Thyroid gland (tissue), 4 donors: ENCODE results near the gene ARL3. TPM values are rescaled to one million over a fixed set of nuclear protein-coding genes. Genes with fewer than 3 reads are reported as not detected.

Source experiments
- DNase-seq, 2 donors: peaks; one replicate each; pipeline ENCODE4 v3.0.0-alpha.2; 2019
- H3K27ac ChIP-seq, 3 donors: fragments of 200-600 bp; sonication (generic); 1 replicate in 2 of 3; 2 replicates in 1 of 3; pipeline ENCODE4 v1.5.1; 2016 to 2019; ENCODE audit warnings: mild to moderate bottlenecking in 1 of 3, moderate library complexity in 1 of 3
- H3K27me3 ChIP-seq: fragments of 200-600 bp; sonication (generic); one replicate; pipeline ENCODE4 v1.5.1; 2019
- H3K36me3 ChIP-seq, 2 donors: fragments of 200-600 bp; sonication (generic); one replicate each; pipeline ENCODE4 v1.5.1; 2016 to 2019
- H3K4me1 ChIP-seq, 2 donors: fragments of 200-600 bp; sonication (generic); one replicate each; pipeline ENCODE4 v1.5.1; 2017 to 2019
- H3K4me3 ChIP-seq, 3 donors: fragments of 200-600 bp; sonication (generic); replicated peaks in 1 of 3; 1 replicate in 2 of 3; 2 replicates in 1 of 3; pipeline ENCODE4 v1.5.1; 2016; ENCODE audit warnings: mild to moderate bottlenecking in 1 of 3
- H3K9me3 ChIP-seq: fragments of 200-600 bp; sonication (generic); one replicate; pipeline ENCODE4 v1.5.1; 2017
- CTCF ChIP-seq, 6 experiments: fragments of 200-600 bp in 3 of 6; fragments of 450-650 bp in 3 of 6; sonication (generic) in 3 of 6; IDR thresholded peaks; one replicate each; pipeline ENCODE4 v1.5.1; 2016 to 2019; ENCODE audit warnings: antibody characterized with exemption in 6 of 6, mild to moderate bottlenecking in 2 of 6, inconsistent platforms in 1 of 6, moderate library complexity in 1 of 6
- POLR2A ChIP-seq, 2 donors: fragments of 450-650 bp; IDR thresholded peaks; one replicate each; pipeline ENCODE4 v1.6.1; 2017; ENCODE audit warnings: antibody characterized with exemption in 2 of 2, mild to moderate bottlenecking in 2 of 2, moderate library complexity in 1 of 2
- WGBS, 2 donors: methylation state at CpG; one replicate each; pipeline ENCODE4 v1.1.5; 2017; 5-methylcytosine and 5-hydroxymethylcytosine counted together
- intact Hi-C: fragments of 100-400 bp; cut with DNase I; formaldehyde crosslinking; loops from one replicate; pipeline ENCODE4 v1.15.1; 2023
- total RNA-seq, 4 donors: library from RNA; depleted of rRNA; stranded (reverse); fragments of >200 nt; gene quantifications; one replicate each; pipeline ENCODE4 v1.2.3, GENCODE V29; 2016

Gene ARL3
- total RNA-seq, 4 donors from 2014 or later, result 6.6 to 13.4 (median 10.2) TPM

GRCh38 chr10:102661658-102662028, 52.6 kb downstream of the ARL3 start:
- Histone ChIP-seq H3K36me3 (peaks cover 14 to 20% of the 10 kb centered on the region in 2 donors), H3K9me3 (no peaks in the 10 kb centered on the region), H3K27me3 (no peaks in the 10 kb centered on the region), H3K4me1 (peaks cover 11 to 32% of the 10 kb centered on the region in 2 donors), H3K4me3 (no peak overlapping the region), H3K27ac (peak overlapping the region in 1 of 3 donors; percentile 46)
- 73 to 85% methylated on average over 5 to 6 of the region's 6 CpGs for WGBS, 2 donors
- TF ChIP-seq CTCF (IDR thresholded peaks at IDR 0.05) (no peak), POLR2A (IDR thresholded peaks at IDR 0.05) (no peak)
- intact Hi-C loops, result no loop called here
- no peak for DNase-seq

- no peak for DNase-seq
- no peak for TF ChIP-seq CTCF (IDR thresholded peaks at IDR 0.05)
- no peak for TF ChIP-seq POLR2A (IDR thresholded peaks at IDR 0.05)
- no peaks in the 10 kb centered on the region for H3K9me3 ChIP-seq
- peak overlapping the region in 2 of 3 donors; percentile 10 to 46 for H3K27ac ChIP-seq
- peaks cover 11 to 32% of the 10 kb centered on the region in 2 donors for H3K4me1 ChIP-seq
- intact Hi-C loops, result no loop called here
- 36 to 42% methylated on average over 8 to 15 of the region's 22 CpGs for WGBS, 2 donors
- H3K36me3 ChIP-seq, result peaks cover 19 to 25% of the 10 kb centered on the region in 2 donors
- no peaks in the 10 kb centered on the region for H3K27me3 ChIP-seq
- no peak overlapping the region for H3K4me3 ChIP-seq
Observed at GRCh38 chr10:102660888-102661657, 53.1 kb downstream of the ARL3 start.

- peaks cover 30 to 48% of the 10 kb centered on the region in 2 donors for H3K36me3 ChIP-seq
- H3K9me3 ChIP-seq, result no peaks in the 10 kb centered on the region
- 71 to 79% methylated on average over 4 to 5 of the region's 5 CpGs for WGBS, 2 donors
- peak overlapping the region in 2 of 3 donors; percentile 28 to 66 for H3K27ac ChIP-seq
- intact Hi-C loops, result no loop called here
- TF ChIP-seq POLR2A (IDR thresholded peaks at IDR 0.05) (no peak), CTCF (IDR thresholded peaks at IDR 0.05) (no peak)
- H3K4me1 ChIP-seq, result peaks cover 6 to 32% of the 10 kb centered on the region in 2 donors
- no peak overlapping the region for H3K4me3 ChIP-seq
- H3K27me3 ChIP-seq, result no peaks in the 10 kb centered on the region
- DNase-seq, result no peak
Observed at GRCh38 chr10:102658802-102659201, 55.4 kb downstream of the ARL3 start.

GRCh38 chr10:102657984-102658724, 56.0 kb downstream of the ARL3 start:
- peaks cover 31 to 54% of the 10 kb centered on the region in 2 donors for H3K36me3 ChIP-seq
- no peak overlapping the region for H3K4me3 ChIP-seq
- intact Hi-C loops, result no loop called here

More at GRCh38 chr10:102657984-102658724, 56.0 kb downstream of the ARL3 start:
- Histone ChIP-seq H3K27me3 (no peaks in the 10 kb centered on the region), H3K9me3 (no peaks in the 10 kb centered on the region), H3K27ac (peak overlapping the region in 2 of 3 donors; percentile 35 to 66), H3K4me1 (peaks cover 5 to 30% of the 10 kb centered on the region in 2 donors)
- no peak for DNase-seq
- 58 to 65% methylated on average over 13 of the region's 13 CpGs for WGBS, 2 donors
- no peak for TF ChIP-seq POLR2A (IDR thresholded peaks at IDR 0.05)
- TF ChIP-seq CTCF (IDR thresholded peaks at IDR 0.05), result no peak
